SJSA1 (cell line): Measurements from ENCODE around the gene RBBP5. TPM values are rescaled to one million over a fixed set of nuclear protein-coding genes. Genes with fewer than 3 reads are reported as not detected.

Experiments
- DNase-seq, 2 experiments: peaks; one replicate each; pipeline ENCODE4 v3.0.0-alpha.2; 2015 to 2020; ENCODE audit warnings: low spot score in 2 of 2, low read depth in 1 of 2
- H3K27ac ChIP-seq: fragments of 250-450 bp; sonication (Bioruptor Pico); 2 replicates; pipeline ENCODE4 v1.5.1; 2020; ENCODE audit warnings: mild to moderate bottlenecking, moderate library complexity
- H3K27me3 ChIP-seq: fragments of 250-450 bp; sonication (Bioruptor Pico); replicated peaks from 2 replicates; pipeline ENCODE4 v1.5.1; 2020; ENCODE audit warnings: mild to moderate bottlenecking, moderate library complexity
- H3K36me3 ChIP-seq: fragments of 250-450 bp; sonication (Bioruptor Pico); 2 replicates; pipeline ENCODE4 v1.5.1; 2020; ENCODE audit warnings: mild to moderate bottlenecking
- H3K4me1 ChIP-seq: fragments of 250-450 bp; sonication (Bioruptor Pico); replicated peaks from 2 replicates; pipeline ENCODE4 v1.6.1; 2021; ENCODE audit warnings: mild to moderate bottlenecking
- H3K4me3 ChIP-seq: fragments of 250-450 bp; sonication (Bioruptor Pico); 2 replicates; pipeline ENCODE4 v1.5.1; 2020; ENCODE audit warnings: mild to moderate bottlenecking
- H3K9me3 ChIP-seq: fragments of 250-450 bp; sonication (Bioruptor Pico); replicated peaks from 2 replicates; pipeline ENCODE4 v1.5.1; 2020; ENCODE audit warnings: mild to moderate bottlenecking
- total RNA-seq: library from RNA; depleted of rRNA; stranded (reverse); fragments of >200 nt; shearing (Covaris generic); gene quantifications from 2 replicates; pipeline ENCODE4 v1.2.3, GENCODE V29; 2014

The RBBP5 gene
- total RNA-seq, 1 experiment from 2014 or later, result 30.2 TPM

DNA sequence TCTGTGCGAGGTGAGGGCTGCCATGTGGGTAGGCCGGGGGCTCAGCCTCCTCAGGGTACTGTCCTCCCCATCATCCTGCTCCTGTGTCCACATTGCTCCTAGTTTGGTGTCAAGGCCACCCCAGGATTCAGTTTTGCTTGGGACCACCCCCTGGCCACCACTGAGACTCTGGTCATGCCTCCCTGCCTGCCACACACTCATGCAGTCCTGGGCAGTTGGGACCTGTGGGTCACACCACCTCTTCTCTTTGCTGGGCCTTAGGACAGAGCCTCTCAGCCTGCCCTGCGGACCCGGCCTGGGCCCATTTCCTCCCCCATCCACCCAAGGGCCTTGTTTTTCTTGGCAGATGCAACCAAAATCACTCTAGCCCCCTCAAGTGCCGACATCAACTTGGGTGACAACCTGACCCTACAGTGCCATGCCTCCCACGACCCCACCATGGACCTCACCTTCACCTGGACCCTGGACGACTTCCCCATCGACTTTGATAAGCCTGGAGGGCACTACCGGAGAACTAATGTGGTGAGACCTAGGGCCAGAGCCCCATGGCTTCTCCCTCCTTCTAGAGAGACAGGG lies 56.9 kb downstream of the RBBP5 start:
- DNase-seq, result no peak
- no peaks in the 10 kb centered on the region for H3K4me1 ChIP-seq

DNA sequence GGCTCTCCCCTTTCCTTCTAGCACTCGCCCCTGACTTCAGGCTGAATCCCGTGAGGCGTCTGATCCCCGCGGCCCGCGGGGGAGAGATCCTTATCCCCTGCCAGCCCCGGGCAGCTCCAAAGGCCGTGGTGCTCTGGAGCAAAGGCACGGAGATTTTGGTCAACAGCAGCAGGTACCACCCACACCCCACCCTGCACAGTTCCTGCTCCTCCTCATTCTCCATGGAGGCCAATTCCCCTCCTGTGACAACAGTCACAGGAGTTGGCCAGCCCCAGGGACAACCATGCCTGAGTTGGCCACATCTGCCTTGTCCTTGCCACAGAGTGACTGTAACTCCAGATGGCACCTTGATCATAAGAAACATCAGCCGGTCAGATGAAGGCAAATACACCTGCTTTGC lies 57.5 kb downstream of the RBBP5 start:
- no peaks in the 10 kb centered on the region for H3K36me3 ChIP-seq
- no peaks in the 10 kb centered on the region for H3K27me3 ChIP-seq
- DNase-seq, result no peak
- no peak overlapping the region for H3K4me3 ChIP-seq
- H3K4me1 ChIP-seq, result no peaks in the 10 kb centered on the region
- no peaks in the 10 kb centered on the region for H3K9me3 ChIP-seq
- H3K27ac ChIP-seq, result no peak overlapping the region

More for the DNA sequence above, 56.9 kb downstream of the RBBP5 start:
- no peak overlapping the region for H3K4me3 ChIP-seq
- no peak overlapping the region for H3K27ac ChIP-seq
- no peaks in the 10 kb centered on the region for H3K27me3 ChIP-seq
- H3K36me3 ChIP-seq, result no peaks in the 10 kb centered on the region
- H3K9me3 ChIP-seq, result no peaks in the 10 kb centered on the region

- Histone ChIP-seq H3K27ac (no peak overlapping the region), H3K9me3 (no peaks in the 10 kb centered on the region), H3K27me3 (no peaks in the 10 kb centered on the region), H3K36me3 (no peaks in the 10 kb centered on the region), H3K4me1 (no peaks in the 10 kb centered on the region), H3K4me3 (no peak overlapping the region)
- no peak for DNase-seq
These were observed 58.9 kb downstream of the RBBP5 start for GRCh38 chr1:205062895-205063294.

- Histone ChIP-seq H3K4me1 (no peaks in the 10 kb centered on the region), H3K4me3 (no peak overlapping the region), H3K27ac (no peak overlapping the region), H3K27me3 (no peaks in the 10 kb centered on the region), H3K9me3 (no peaks in the 10 kb centered on the region), H3K36me3 (no peaks in the 10 kb centered on the region)
- no peak for DNase-seq
These were observed 59.5 kb downstream of the RBBP5 start for GRCh38 chr1:205062319-205062718.

DNA sequence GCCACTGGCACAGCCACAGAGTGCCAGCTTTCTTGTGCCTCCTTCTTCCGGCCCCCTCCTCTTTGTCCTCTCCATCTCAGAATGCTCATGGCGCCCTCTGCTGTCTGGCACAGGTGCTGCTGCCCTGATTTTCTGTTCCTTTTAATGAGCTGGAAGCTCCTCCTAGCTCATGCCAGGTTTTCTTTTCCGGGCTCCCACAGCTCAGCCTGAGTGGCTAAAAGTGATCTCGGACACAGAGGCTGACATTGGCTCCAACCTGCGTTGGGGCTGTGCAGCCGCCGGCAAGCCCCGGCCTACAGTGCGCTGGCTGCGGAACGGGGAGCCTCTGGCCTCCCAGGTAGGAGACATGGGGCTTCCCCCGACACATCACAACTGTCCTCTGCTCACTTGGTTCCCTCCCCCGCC lies 60.1 kb downstream of the RBBP5 start:
- Histone ChIP-seq H3K36me3 (no peaks in the 10 kb centered on the region), H3K9me3 (no peaks in the 10 kb centered on the region), H3K27me3 (peaks cover 2% of the 10 kb centered on the region; the same call in 1 of the 2 replicates), H3K27ac (no peak overlapping the region), H3K4me3 (no peak overlapping the region), H3K4me1 (no peaks in the 10 kb centered on the region)
- peak; percentile 60 to 70 for DNase-seq

- Histone ChIP-seq H3K27ac (no peak overlapping the region), H3K4me3 (no peak overlapping the region)
These were observed 60.6 kb downstream of the RBBP5 start for GRCh38 chr1:205061227-205061626.

GRCh38 chr1:205060746-205061145 lies 61.0 kb downstream of the RBBP5 start:
- H3K9me3 ChIP-seq, result no peaks in the 10 kb centered on the region
- H3K27me3 ChIP-seq, result peaks cover 4% of the 10 kb centered on the region; the same call in 1 of the 2 replicates
- H3K4me1 ChIP-seq, result no peaks in the 10 kb centered on the region
- no peaks in the 10 kb centered on the region for H3K36me3 ChIP-seq
- no peak for DNase-seq
- no peak overlapping the region for H3K27ac ChIP-seq
- no peak overlapping the region for H3K4me3 ChIP-seq

More at GRCh38 chr1:205061227-205061626, 60.6 kb downstream of the RBBP5 start:
- Histone ChIP-seq H3K9me3 (no peaks in the 10 kb centered on the region), H3K36me3 (no peaks in the 10 kb centered on the region), H3K27me3 (peaks cover 2% of the 10 kb centered on the region; the same call in 1 of the 2 replicates), H3K4me1 (no peaks in the 10 kb centered on the region)
- no peak for DNase-seq

DNA sequence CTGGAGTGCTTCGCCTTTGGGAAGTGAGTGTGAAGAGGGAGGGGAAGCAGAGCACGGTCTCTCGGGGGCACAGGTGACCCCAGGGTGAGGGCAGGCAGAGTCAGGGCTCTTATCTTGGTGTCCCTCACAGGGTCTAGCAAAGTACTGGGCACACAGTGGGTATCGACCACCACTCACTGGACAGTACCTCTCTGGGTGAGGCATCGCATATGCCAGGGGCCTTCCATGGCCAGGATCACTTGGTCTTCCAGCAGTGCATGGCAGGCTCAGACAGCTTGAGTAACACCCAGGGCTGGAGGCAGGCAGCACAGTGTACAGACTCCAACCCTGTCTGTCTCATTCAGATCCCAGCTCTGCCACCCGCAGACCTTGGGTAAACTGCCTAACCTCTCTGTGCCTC lies 62.1 kb downstream of the RBBP5 start:
- Histone ChIP-seq H3K4me1 (no peaks in the 10 kb centered on the region), H3K27ac (no peak overlapping the region), H3K36me3 (no peaks in the 10 kb centered on the region), H3K4me3 (no peak overlapping the region), H3K9me3 (no peaks in the 10 kb centered on the region), H3K27me3 (peaks cover 6% of the 10 kb centered on the region; the same call in 1 of the 2 replicates)
- no peak for DNase-seq

DNA sequence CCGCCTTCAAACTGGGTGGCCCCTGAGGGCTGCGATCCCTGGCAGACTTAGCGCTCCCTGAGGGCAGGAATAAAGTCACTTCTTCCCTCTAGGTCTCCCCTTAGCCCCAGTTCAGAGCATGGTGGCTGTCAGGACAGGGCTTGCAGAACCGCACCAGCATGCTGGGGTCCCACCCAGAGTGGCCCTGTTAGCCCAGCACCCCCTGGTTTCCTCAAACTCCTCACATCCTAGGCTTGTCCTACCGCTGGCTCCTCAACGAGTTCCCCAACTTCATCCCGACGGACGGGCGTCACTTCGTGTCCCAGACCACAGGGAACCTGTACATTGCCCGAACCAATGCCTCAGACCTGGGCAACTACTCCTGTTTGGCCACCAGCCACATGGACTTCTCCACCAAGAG lies 62.9 kb downstream of the RBBP5 start:
- Histone ChIP-seq H3K27me3 (peaks cover 6% of the 10 kb centered on the region; the same call in 1 of the 2 replicates), H3K4me3 (no peak overlapping the region), H3K4me1 (no peaks in the 10 kb centered on the region), H3K27ac (no peak overlapping the region), H3K9me3 (no peaks in the 10 kb centered on the region), H3K36me3 (no peaks in the 10 kb centered on the region)
- no peak for DNase-seq

DNA sequence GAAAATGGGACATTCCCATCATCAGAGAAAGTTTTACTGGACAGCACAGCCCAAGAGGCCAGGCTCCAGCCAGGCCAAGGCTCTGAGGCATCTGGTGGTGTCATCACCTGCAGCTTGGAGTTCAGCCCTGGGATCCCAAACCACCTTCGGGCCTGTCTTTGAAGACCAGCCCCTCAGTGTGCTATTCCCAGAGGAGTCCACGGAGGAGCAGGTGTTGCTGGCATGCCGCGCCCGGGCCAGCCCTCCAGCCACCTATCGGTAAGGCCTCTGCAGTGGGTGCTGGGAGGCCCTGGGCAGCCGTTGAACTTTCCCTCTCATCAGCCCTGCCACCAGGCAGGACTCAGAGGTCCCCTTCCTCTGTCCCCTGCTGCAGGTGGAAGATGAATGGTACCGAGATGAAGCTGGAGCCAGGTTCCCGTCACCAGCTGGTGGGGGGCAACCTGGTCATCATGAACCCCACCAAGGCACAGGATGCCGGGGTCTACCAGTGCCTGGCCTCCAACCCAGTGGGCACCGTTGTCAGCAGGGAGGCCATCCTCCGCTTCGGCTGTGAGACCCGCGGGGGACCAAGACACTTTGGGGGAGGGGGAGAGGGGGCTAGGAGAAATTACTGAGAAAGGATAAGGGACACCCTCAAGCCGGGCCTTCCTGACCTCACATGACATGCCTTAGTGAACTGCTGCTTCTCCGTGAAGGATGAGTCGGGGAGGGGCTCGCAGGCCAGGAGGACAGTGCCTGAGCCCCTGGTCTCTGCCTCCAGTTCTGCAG lies 63.8 kb downstream of the RBBP5 start:
- Histone ChIP-seq H3K36me3 (no peaks in the 10 kb centered on the region), H3K9me3 (no peaks in the 10 kb centered on the region), H3K27ac (no peak overlapping the region), H3K4me1 (no peaks in the 10 kb centered on the region), H3K27me3 (peaks cover 13% of the 10 kb centered on the region), H3K4me3 (no peak overlapping the region)
- no peak for DNase-seq

DNA sequence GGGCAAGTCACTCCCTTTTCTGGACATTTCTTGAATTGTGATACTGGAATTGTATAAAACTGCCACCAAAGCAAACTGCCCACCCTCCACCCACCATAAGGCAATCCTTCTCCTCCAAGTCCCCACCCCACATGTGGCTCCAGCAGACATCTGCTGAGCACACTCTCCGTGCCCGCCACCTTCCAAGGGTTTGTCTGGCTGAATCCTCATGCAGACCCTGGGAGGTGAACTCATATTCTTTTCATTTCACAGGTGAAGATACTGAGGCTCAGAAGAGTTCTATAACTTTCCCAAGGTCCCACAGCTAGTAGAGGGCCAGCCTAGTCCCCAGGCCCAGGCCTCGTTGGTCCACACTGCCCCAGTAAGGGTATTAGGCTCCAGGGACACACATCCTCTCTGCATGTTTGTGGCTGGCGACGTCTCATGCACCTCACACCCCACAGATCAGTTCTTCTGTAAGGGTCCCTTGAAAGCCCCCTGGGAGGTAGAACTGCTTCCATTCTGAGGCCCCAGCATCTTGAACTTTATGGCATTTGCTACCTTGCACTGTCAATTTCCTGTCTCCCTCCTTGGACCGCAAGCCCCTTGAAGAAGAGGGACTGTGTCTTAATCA lies 64.7 kb downstream of the RBBP5 start:
- H3K9me3 ChIP-seq, result no peaks in the 10 kb centered on the region
- H3K27ac ChIP-seq, result no peak overlapping the region
- H3K36me3 ChIP-seq, result no peaks in the 10 kb centered on the region
- no peak overlapping the region for H3K4me3 ChIP-seq
- no peaks in the 10 kb centered on the region for H3K4me1 ChIP-seq
- H3K27me3 ChIP-seq, result peaks cover 14% of the 10 kb centered on the region
- DNase-seq, result no peak

DNA sequence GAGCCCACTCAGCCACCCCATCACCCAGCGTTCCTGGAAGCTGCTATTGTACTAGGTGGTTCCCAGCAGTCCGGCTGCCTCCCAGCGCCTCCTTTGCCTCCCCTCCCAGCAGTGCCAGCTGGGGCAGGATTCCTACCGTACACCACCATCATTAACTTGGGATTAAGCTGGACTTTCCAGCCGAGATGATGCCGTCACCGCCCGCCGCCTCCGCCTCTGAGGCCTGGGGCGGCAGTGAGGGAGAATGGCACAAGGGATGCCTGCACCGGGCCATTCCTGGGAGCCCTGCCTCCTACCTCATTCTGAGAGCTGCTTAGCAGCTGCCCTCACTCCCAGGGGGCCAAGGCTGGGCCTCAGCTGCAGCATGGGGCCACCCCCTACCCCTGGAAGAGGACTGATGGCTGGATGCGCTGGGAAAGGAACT lies 65.6 kb downstream of the RBBP5 start:
- H3K36me3 ChIP-seq, result no peaks in the 10 kb centered on the region
- H3K27ac ChIP-seq, result no peak overlapping the region
- H3K9me3 ChIP-seq, result no peaks in the 10 kb centered on the region
- no peaks in the 10 kb centered on the region for H3K4me1 ChIP-seq
- peaks cover 14% of the 10 kb centered on the region for H3K27me3 ChIP-seq
- no peak for DNase-seq
- no peak overlapping the region for H3K4me3 ChIP-seq

GRCh38 chr1:205054013-205054412 lies 67.8 kb downstream of the RBBP5 start:
- Histone ChIP-seq H3K27me3 (peaks cover 30% of the 10 kb centered on the region), H3K4me3 (no peak overlapping the region), H3K36me3 (no peaks in the 10 kb centered on the region), H3K27ac (no peak overlapping the region), H3K4me1 (no peaks in the 10 kb centered on the region), H3K9me3 (no peaks in the 10 kb centered on the region)
- DNase-seq, result no peak

GRCh38 chr1:205053296-205053695 lies 68.5 kb downstream of the RBBP5 start:
- no peaks in the 10 kb centered on the region for H3K36me3 ChIP-seq
- H3K9me3 ChIP-seq, result no peaks in the 10 kb centered on the region
- no peak overlapping the region for H3K27ac ChIP-seq
- peaks cover 31% of the 10 kb centered on the region for H3K27me3 ChIP-seq
- no peak for DNase-seq
- no peak overlapping the region for H3K4me3 ChIP-seq
- no peaks in the 10 kb centered on the region for H3K4me1 ChIP-seq
